HG03060 (cell line): ENCODE data around the gene ZNF536.
"Not testable (repeated sequence)": the region's sequence is repeated elsewhere in the genome, so short reads cannot be mapped to it uniquely, and the experiment has no call there.

Experiments
- ATAC-seq: cut with Tn5 transposase; IDR thresholded peaks from one replicate; pipeline ENCODE4 v1.9.1; 2021; ENCODE audit warnings: low read depth, moderate number of reproducible peaks; ENCODE audit not compliant: unreplicated experiment

Gene ZNF536

DNA sequence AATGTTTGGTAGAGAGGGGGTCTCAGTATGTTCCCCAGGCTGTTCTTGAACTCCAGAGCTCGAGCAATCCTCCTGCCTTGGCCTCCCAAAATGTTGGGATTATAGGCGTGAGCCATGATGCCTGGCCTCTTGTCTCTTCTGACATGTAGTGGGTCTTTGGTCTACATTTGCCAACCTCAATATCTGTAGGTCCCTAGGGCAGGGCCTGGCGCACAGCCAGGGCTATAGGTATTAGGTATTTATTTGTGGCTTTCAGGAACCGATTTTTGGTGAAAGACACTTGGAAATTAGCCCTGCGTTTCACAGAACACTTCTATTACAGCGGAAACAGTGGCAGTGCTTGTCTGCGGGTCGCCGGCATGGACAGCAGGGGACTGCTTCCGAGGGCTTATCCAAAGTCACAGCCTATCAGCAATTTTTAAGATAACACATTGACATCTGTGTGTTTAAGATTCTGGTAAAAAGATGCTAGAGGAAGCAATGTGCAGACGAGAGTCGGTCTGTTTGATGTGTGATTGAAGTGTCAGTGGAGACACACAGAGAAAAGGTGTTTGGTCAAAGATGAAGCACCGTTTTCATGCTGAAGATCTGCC, 14.5 kb downstream of the ZNF536 start:
- ATAC-seq = no peak

DNA sequence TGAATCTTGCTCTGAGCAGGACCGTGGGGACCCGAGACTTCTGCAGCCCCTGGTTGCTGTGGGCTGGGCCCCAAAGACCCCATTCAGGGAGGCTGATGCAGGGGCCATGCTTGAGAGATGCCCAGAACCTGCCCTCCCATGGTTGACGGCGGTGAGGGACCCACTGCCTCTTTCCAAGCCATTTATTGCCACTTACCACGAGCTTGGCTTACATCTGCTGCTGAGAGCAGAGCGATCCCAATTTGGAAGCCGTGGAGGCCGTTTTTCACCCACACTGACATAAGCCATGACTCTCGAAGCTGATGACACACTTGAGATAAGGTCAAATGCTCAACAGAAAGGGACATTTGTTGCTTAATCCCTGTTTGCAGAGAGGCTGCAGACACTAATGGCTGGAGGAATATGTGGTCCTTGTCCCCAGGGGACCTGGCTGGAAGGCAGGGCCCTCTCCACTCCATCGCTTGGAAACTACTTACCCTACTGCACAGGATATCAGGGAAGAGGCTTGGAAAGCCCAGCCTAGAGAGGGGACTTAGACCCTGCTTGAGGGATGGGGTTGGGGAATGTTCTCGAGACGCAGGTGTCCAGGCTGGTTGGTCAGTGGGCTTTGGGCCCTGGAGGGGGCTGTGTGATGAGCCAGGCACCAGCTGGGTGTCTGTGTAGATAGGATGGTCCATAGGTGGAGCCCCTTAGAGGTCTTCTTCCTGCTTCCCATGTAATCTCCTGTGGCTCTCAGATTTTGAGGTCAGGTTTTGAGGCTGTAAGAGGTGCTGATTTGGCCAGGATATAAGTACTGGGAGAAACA, 15.3 kb downstream of the ZNF536 start:
- no peak for ATAC-seq

DNA sequence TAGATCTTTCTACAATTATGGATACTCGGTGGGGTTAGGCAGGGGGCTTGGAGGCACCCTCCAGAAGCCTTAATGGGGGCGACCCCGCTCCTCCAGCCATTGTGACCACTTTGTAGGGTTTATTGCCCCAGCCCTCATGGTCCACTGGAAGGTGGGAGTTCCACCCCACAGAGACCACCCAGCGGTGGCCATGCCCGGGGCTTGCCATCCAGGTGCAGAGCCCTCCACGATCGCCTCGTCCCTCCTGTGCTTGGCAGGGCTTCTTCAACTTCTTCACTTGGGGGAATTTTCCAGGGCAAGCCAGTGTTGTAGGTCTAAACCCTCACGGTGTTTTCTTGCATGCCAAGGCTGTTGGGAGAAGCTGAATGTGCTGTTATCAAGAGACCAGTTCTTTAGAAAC, 16.1 kb downstream of the ZNF536 start:
- no peak for ATAC-seq

DNA sequence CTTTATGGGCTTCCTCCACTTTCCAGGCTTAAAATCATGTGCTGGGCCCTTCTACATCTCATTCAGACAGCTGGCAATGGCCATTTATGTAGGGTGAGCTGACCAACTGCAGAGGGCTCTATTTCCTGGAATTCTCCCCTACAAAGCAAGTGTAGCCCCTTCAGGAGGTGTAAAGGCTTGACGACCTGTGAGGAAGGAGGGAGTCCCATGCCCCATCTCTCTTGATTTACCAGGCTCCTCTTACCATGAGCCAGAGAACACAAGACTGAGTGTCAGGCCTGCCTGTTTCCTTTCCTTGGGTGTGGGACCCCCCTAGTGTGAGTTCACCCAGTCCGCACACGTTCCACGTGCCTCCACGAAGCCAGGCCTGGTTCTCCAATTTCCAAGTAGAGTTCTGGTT, 16.6 kb downstream of the ZNF536 start:
- no peak for ATAC-seq

DNA sequence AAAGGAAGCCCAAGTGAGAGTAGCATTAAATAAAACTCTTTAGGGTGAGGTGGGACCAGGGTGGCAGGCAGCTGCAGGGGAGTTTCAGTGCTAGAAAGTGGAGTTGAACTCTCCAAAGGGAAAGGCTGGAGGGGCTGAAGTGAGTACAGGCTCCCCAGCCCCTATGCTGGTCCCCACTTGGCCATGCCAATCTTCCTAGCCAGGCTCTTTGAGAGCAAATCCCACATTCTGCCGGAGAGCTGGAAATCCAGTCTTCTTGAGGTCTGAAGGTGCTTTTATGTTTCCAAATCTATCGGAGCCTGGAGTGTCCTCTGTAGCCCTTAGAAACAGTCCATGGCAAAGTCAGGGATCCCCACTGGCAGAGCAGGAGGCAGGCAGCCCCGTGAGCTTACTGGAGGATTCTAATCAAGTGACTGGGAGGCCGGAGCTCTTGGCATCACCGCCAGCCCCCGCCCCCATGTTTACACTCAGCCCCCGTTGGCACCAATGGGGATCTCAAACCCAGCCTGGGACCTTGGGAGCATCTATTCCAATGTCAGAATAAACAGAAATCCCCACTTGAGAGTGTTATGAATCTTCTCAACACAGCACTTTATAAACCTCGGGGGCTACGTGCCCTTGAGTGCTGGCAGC, 18.3 kb downstream of the ZNF536 start:
- ATAC-seq = no peak

DNA sequence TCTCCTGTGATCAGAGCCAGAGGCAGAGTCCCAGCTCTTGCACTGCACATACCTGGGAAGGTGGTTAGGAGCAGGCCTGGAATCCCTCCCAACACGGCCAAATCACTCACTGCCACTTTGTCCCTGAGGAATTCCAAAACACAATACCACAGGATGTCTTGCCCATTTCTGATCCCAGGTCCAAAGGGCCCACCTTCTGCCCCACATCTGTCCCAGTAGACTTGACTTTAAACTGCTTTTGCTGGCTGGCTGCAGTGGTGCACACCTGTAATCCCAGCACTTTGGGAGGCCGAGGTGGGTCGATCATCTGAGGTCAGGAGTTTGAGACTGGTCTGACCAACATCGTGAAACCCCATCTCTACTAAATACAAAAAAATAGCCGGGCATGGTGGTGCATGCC, 18.9 kb downstream of the ZNF536 start:
- no peak for ATAC-seq

DNA sequence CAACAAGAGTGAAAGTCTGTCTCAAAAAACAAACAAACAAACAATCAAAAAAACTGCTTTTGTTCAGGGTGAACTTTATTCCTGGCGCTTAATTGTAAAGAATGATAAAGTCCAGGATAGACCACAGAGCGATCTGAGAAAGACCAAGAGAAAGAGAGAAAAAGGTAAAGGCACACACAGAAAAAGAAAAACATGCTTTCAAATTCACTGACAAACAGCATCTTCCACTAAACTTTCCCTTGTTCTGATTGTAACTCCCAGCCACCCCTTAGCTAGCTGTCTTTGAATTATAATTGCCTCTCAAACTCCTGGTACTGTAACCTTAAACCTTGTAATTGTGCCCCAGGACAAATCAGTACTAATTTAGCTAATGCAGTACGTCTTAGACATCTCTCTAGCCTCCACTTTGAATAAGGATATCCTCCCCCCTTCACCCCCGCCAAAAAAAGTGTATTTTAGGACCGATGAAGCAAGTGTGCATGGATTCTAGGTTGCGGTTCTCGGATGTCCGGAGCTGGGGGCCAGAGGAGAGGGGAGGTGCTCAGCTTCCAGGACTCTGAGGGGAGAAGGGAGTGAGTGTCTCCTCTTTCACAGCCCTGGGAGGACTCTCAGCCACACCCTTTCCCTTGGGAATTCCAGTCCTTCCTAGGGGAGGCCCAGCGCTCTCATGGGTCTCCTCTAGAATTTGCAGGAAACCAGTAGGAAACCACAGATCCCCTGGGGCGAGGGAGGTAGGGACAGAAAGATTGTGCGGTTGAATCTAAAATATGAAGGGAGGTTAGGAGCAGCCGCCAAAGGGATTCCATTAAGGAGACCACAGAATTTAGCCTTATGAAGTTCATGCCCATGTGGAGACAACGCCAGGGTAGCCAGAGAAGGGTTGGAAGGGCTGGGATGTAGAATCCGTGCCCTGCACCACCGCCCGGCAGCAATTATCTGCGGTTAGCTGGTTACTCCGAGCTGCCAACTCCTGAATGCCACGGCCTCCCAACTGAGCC, 19.7 kb downstream of the ZNF536 start:
- no peak for ATAC-seq

DNA sequence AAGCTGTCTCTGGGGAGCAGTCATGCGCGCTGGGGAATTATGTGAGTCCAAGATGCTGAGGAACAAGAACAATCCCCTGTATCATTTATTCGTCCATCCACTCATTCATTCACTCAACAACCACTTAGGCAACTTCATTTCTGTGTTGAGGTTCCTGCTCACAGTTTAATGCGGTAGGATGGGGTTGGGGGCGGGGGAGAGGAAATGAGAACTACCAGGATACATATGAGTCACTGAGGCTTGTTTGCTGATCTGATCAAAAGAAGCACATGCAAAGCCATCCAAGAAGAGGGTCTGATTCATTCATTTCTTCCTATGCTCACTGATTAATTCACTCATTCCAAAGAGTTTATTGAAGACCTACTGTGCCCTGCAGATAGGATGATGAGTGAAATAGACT, 20.9 kb downstream of the ZNF536 start:
- no peak for ATAC-seq

DNA sequence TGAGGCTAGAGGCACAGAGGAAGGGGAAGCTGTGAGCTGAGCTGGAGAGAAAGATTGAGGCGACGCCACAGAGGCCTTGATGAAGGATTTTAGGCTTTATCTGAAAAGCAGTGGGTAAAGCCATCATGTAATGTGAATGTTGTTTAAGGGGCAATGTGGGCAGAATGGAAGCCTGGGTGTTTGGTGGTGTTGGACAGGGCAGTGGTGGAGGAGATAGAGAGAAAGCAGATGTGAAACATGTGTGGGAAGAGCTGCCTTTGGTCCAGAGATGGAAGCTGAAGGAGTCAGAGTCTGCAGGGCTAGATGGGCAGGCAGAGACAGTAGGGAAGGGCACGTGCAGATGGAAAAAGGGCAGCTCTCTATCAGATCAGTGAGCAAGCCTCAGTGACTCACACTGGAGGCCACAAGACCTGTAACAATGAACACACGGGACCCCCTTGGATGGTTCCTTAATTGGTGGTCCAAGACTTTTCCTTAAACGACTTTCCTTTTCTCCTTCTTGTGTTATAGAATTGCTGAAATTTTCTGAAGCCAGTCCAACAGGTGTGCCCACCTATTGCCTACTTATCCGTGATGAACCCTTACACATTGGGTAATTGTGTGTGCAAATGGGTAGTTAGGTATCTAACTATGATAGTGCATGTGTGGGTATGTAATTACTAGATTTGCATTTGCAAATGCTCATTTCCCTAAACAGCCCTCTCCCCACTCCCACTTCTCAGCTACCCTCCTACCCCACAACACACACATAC, 21.7 kb downstream of the ZNF536 start:
- no peak for ATAC-seq

DNA sequence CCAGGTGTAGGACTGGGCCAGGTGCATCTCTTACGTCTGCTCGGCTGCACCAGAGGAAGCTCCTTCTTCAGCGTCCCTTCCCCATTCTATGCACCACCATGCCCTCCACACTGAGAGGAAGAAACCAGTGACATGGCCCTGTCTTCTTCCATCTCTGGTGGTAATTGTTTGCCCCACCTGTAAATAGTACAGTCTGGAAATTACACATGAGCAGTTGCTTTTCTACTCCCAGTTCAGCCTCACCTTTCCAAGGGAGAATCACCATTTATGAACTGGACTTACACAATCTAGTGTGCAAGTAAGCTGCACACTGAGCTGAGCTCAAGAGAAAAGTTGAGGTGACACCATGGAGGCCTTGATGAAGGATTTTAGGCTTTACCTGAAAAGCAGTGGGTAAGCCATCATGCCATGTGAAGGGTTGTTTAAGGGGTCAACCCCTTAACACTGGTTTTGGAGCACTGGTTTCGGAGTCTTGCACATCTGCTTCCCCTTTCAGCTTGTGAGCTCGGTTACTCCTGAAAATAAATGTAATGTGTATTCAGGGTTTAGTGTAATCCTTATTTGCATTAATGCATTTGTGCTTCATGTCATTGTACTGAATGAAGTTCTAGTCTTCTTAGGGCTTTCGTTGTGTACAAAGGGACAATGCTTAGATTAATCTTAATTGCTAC, 22.4 kb downstream of the ZNF536 start:
- no peak for ATAC-seq

DNA sequence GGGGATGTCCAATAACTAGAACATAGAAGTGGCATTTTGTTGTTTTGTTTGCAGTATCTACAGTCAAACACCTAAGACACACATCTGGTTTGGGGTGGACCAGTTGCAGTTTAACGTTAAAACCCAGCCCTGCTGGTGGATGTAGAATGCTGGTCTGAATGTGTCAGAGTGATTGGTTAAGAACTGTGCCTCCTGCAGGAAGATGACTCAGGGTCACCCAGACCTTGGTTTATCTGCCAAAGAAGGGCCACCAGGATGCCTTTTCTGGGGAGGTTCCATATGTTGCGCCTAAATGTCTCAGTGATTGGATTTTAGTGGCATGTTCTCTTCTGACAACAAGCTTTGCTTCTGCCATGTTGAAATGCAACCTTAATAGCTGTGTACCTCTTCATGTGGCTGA, 23.1 kb downstream of the ZNF536 start:
- ATAC-seq = no peak

DNA sequence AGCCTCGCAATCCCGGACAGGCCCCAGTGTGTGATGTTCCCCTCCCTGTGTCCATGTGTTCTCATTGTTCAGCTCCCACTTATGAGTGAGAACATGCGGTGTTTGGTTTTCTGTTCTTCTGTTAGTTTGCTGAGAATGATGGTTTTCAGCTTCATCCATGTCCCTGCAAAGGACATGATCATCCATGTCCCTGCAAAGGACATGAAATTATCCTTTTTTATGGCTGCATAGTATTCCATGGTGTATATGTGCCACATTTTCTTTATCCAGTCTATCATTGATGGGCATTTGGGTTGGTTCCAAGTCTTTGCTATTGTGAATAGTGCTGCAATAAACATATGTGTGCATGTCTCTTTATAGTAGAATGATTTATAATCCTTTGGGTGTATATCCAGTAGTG, 26.4 kb downstream of the ZNF536 start:
- not testable (repeated sequence) for ATAC-seq

DNA sequence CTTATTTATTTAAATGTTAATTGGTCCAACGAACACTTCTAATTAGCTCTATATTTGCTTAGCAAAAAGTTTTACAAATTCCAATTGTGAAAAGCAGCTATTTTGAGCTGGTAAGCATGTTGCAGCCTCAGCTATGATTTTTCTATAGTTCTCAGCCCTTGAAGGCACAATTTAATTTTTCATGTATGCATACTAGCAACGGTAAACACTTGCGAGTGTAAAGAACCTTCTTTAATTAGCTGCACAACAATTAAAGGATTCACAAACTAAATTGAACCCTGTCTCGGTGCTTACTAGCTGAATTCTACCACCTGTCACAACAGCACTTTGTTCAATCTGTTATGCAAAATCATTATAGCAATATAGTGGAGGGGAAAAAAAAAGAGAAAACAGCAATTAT, 29.8 kb downstream of the ZNF536 start:
- ATAC-seq = no peak

DNA sequence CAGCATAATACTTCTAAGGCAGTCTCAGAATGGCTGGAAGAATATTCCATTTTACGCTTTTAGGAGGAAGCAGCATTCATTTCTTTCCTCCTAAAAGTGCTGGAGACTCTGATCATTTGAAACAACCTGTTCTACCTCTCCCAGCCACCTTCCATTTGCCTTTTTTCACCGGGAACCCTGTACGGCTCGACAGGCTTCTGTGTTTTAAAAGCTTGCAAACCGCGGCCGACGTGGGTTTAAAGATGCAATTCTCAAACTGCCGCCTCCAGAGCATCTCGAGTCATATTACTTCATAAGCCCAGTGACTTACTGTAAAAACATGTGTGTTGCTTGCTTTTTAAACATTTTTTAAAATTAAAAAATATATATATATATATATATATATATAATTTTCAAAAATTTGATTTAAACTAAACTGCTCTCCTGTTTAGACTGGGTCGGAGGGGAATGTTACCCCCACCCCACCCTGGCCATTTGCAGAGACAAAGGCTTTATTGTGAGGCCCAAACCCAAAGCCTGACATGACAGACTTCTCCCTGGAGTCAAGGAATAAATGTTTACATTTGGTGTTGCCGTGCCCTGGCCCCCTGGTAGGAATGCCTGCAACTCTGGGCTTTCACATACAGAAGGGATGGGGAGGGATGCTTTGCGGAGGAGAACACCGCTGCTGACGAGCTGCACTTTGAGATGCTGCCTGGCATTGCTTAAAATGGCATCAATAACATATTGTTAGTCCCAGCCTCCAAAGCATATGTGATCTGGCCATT, 30.4 kb downstream of the ZNF536 start:
- no peak for ATAC-seq

DNA sequence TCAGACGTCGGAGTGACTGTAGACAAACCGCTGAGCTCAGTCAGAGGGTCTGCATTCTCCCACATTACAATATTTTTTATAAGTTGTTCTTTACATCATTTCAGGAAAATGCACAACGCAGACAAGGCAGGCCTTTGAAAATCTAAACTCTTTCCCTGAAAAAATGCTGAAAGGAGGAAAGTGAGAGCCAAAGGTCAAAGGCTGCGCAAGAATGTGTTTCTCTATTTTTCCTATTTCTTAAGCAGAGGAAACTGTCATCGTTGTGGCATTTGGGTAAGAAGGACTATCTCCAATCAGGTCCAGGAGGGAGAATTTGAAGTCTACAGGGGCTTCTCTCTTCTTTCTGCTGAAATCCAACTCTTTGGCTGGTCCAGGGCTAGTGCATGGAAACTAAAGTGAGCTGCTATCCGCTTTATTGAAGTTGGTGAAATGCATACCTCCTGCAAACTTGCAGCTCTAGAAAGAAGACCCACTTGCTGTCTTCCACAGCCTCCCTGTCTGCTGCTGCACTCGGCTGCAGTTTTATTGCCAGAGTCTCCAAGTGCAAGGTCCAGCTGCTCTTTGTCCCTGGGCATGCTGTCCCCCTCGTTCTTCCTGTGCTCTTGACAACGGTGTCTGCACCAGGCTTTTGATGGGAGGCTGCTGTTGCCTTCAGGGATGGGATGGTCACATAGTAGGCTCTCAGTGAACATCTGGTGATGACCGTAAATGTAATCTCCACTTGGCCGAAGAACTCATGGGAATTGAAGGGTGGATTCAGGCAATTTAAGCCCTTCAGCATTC, 31.2 kb downstream of the ZNF536 start:
- ATAC-seq = no peak

DNA sequence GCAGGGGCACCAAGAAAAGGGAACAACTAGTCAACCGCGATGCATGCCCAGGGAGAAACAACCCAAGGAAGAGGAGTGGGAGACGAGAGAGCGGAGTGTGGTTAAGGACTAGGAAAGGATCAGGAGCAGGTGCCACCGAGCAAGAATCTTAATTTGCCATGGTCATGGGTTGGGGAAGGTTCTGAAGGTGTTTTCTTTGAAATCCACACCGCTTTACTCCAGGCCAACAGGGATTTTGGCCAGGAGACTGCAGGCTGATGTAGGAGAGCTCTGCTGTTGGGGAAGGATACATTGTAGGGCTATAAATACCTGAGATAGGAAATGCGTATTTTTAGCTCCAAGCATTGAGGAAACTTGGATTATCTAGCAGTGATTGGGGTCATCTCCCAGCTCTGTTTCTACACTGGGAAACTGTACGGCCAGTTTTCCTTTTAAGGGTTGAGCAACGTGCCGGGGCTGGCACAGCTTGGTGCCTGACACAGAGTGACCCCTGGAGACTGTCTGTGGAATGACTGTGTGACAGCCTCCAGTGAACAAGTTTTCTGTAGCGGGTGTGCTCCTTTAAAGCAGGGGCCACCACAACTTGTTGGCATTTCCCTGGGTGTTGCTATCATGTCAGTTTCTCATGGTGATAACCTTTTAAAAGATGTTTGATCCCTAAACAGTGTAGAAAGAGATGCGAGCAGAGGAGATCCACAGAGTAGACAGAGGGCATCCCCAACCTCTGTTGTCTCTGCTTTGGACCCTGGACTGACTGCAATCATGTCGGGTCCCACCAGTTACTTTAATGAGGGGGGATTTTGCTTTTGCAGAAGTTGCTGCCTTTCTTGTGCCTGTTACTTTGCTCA, 34.3 kb downstream of the ZNF536 start:
- ATAC-seq = no peak

DNA sequence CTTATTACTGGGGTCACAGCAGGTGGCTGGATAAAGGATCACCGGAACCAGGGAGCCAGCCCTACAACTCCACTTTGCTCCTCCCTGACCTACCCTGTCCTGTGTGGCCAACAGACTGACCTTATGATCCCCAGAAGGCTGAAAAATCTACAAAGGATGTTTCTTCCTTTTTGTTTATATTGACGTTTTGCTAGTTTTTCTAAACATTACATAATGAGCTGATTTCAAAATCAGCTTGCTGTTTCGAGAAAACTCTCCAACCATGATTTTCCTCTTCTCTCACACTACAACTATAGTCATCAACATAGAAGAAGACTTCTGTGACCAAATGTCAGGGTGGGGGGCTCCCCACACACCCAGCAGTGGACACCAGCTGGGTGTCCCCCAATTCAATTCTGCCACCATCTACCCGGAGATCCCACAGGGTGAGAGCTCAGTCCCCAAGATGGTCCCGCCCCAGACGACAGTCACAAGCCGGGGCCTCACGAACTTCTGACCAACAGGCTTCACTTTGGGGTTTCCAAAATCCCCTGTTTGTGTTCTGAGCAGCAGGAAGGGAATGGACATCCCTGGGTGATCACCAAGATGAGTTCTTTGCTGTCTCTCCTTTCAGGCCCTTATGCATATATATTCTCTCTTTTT, 35.0 kb downstream of the ZNF536 start:
- no peak for ATAC-seq
